NCI-H1417 treated with DMSO at 0.1 percent for 48 hours (cell line): ENCODE results near the gene ATP2B1.

Experiments used
- DNase-seq: peaks from one replicate; lab custom pipeline; 2025; lab: John Stamatoyannopoulos, UW

ATP2B1 gene

GRCh38 chr12:89692439-89692838, 16.2 kb downstream of the ATP2B1 start:
- DNase-seq: no peak

- no peak for DNase-seq
Measured at GRCh38 chr12:89691659-89692058, 17.0 kb downstream of the ATP2B1 start.

- no peak for DNase-seq
Measured at GRCh38 chr12:89690925-89691324, 17.7 kb downstream of the ATP2B1 start.

GRCh38 chr12:89689306-89689705, 19.3 kb downstream of the ATP2B1 start:
- no peak for DNase-seq

- DNase-seq: no peak
Measured at GRCh38 chr12:89686311-89686710, 22.3 kb downstream of the ATP2B1 start.

- DNase-seq: no peak
Measured at GRCh38 chr12:89685363-89685972, 23.2 kb downstream of the ATP2B1 start.

GRCh38 chr12:89684136-89684535, 24.5 kb downstream of the ATP2B1 start:
- DNase-seq: no peak

GRCh38 chr12:89682284-89682683, 26.4 kb downstream of the ATP2B1 start:
- DNase-seq: no peak

- DNase-seq: no peak
Measured at GRCh38 chr12:89680409-89680808, 28.2 kb downstream of the ATP2B1 start.

GRCh38 chr12:89679631-89680030, 29.0 kb downstream of the ATP2B1 start:
- no peak for DNase-seq

- no peak for DNase-seq
Measured at GRCh38 chr12:89678225-89678624, 30.4 kb downstream of the ATP2B1 start.

- DNase-seq: no peak
Measured at GRCh38 chr12:89676930-89677329, 31.7 kb downstream of the ATP2B1 start.

- no peak for DNase-seq
Measured at GRCh38 chr12:89674326-89674942, 34.2 kb downstream of the ATP2B1 start.

GRCh38 chr12:89673603-89674002, 35.0 kb downstream of the ATP2B1 start:
- no peak for DNase-seq

- DNase-seq: no peak
Measured at GRCh38 chr12:89672589-89672979, 36.1 kb downstream of the ATP2B1 start.

GRCh38 chr12:89671469-89671868, 37.2 kb downstream of the ATP2B1 start:
- no peak for DNase-seq

GRCh38 chr12:89669197-89669596, 39.4 kb downstream of the ATP2B1 start:
- no peak for DNase-seq

GRCh38 chr12:89665556-89665955, 43.1 kb downstream of the ATP2B1 start:
- DNase-seq: no peak

- no peak for DNase-seq
Measured at GRCh38 chr12:89664441-89664840, 44.2 kb downstream of the ATP2B1 start.

- no peak for DNase-seq
Measured at GRCh38 chr12:89663577-89664357, 44.9 kb downstream of the ATP2B1 start.

- no peak for DNase-seq
Measured at GRCh38 chr12:89662623-89663022, 46.0 kb downstream of the ATP2B1 start.

GRCh38 chr12:89661706-89662330, 46.8 kb downstream of the ATP2B1 start:
- no peak for DNase-seq

GRCh38 chr12:89657739-89658138, 50.9 kb downstream of the ATP2B1 start:
- no peak for DNase-seq
